Retinal pigment epithelial cell (primary cell): Measurements from ENCODE around the gene RC3H1.

ENCODE experiments used
- DNase-seq: peaks from one replicate; pipeline ENCODE4 v3.0.0-alpha.2; 2010; ENCODE audit warnings: low read depth
- H3K4me3 ChIP-seq: 2 replicates; pipeline ENCODE4 v1.5.1; 2011; ENCODE audit warnings: mild to moderate bottlenecking, low read length, control low read depth, moderate library complexity
- TF ChIP-seq, protein P1 (sequence below): conservative IDR thresholded peaks from 2 replicates; pipeline ENCODE4 v1.5.1; 2011; ENCODE audit warnings: low read depth, low read length, control low read depth, inconsistent platforms

The RC3H1 gene

DNA sequence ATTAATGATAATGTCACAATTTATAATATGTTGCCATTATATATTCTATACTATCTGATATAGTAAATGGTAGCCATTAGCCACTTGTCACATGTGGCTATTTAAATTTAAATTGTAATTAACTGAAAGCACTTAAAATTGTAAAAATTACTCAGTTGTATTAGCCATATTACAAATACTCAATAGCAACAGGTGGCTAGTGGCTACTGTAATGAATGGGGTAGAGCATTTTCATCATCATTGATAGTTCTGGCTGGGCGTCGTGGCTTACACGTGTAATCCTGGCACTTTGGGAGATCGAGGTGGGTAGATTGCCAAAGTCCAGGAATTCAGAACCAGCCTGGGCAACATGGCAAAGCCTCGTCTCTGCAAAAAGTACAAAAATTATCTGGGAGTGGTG lies 137.5 kb downstream of the RC3H1 start:
- no peak for DNase-seq
- no peak overlapping the region for H3K4me3 ChIP-seq
- TF ChIP-seq, protein P1, sequence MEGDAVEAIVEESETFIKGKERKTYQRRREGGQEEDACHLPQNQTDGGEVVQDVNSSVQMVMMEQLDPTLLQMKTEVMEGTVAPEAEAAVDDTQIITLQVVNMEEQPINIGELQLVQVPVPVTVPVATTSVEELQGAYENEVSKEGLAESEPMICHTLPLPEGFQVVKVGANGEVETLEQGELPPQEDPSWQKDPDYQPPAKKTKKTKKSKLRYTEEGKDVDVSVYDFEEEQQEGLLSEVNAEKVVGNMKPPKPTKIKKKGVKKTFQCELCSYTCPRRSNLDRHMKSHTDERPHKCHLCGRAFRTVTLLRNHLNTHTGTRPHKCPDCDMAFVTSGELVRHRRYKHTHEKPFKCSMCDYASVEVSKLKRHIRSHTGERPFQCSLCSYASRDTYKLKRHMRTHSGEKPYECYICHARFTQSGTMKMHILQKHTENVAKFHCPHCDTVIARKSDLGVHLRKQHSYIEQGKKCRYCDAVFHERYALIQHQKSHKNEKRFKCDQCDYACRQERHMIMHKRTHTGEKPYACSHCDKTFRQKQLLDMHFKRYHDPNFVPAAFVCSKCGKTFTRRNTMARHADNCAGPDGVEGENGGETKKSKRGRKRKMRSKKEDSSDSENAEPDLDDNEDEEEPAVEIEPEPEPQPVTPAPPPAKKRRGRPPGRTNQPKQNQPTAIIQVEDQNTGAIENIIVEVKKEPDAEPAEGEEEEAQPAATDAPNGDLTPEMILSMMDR, result no peak
